ENCODE measurements around the gene ANKIB1. TPM values are rescaled to one million over a fixed set of nuclear protein-coding genes. Genes with fewer than 3 reads are reported as not detected.
A peak's percentile ranks its signal among the peaks of the same experiment; 100 is the strongest.

ANKIB1 gene
- total RNA-seq, 6 experiments from 2014 or later: 9.3 to 20.8 (median 15.0) TPM

DNA sequence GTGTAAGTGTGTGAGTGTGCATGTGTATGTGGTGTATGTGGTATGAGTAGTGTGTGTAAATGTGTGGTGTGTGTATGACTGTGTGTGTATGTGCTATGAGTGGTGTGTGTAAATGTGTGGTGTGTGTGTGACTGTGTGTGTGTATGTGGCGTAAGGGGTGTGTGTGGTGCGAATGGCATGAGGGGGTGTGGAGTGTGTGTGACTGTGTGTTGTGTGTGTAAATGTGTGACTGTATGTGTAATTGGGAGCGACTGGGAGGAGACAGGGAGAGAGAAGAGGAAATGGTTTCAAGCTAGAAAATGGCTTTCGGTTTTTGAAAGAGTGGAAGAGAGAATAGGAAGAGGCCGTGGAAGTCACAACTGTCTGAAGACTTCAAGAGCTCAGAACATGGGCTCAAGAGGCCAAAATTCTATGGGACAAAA is 177.9 kb downstream of the ANKIB1 start:
- intact Hi-C loops (cut with DNase I): no loop called here

DNA sequence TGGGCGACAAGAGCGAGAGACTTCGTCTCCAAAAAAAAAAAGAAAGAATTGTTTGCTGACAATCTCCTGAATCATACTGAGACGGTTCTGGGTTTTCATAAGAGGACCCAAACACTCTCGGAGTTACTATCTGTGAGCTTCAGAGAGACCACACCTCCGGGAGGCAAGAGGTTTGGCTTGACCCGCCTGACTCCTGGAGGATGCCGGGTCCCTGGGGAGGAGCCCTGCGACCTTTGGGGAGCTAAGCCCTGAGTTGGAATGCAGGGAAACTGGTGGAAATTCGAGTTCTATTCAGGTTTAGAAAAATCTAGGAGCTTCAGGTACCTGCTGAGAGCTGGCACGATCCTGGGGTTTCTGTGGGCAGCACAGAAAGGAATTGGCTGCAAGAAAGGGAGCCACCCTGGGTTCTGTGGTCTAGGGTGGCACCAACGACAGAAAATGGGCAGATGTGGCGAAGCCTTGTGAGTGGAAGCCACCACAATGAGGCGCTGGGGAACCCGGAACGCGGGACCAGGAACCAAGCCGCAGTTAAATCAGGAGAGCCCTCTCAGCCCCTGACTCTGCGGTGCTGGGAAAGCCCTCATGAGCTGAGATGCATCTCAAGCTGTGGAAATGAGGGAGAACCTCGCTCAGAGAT is 179.7 kb downstream of the ANKIB1 start:
- ATAC-seq (no peak), DNase-seq (no peak)
- no peaks in the 10 kb centered on the region for H3K36me3 ChIP-seq
- TF ChIP-seq, protein P1, sequence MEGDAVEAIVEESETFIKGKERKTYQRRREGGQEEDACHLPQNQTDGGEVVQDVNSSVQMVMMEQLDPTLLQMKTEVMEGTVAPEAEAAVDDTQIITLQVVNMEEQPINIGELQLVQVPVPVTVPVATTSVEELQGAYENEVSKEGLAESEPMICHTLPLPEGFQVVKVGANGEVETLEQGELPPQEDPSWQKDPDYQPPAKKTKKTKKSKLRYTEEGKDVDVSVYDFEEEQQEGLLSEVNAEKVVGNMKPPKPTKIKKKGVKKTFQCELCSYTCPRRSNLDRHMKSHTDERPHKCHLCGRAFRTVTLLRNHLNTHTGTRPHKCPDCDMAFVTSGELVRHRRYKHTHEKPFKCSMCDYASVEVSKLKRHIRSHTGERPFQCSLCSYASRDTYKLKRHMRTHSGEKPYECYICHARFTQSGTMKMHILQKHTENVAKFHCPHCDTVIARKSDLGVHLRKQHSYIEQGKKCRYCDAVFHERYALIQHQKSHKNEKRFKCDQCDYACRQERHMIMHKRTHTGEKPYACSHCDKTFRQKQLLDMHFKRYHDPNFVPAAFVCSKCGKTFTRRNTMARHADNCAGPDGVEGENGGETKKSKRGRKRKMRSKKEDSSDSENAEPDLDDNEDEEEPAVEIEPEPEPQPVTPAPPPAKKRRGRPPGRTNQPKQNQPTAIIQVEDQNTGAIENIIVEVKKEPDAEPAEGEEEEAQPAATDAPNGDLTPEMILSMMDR (IDR thresholded peaks at IDR 0.05): no peak
- no peak for TF ChIP-seq POLR2A (IDR thresholded peaks at IDR 0.05)
- no peak overlapping the region for H3K27ac ChIP-seq
- no peak overlapping the region for H3K4me3 ChIP-seq
- H3K9me3 ChIP-seq: no peaks in the 10 kb centered on the region
- no peaks in the 10 kb centered on the region for H3K27me3 ChIP-seq
- WGBS (ENCODE audit: insufficient coverage, low coverage, low lambda C conversion rate, missing lambda C conversion rate): 42% methylated on average over 17 of the region's 20 CpGs
- H3K4me1 ChIP-seq: no peaks in the 10 kb centered on the region
- intact Hi-C loops (cut with DNase I): no loop called here

More for the DNA sequence above, 177.9 kb downstream of the ANKIB1 start:
- 65% methylated on average over 5 of the region's 5 CpGs for WGBS (ENCODE audit: insufficient coverage, low coverage, low lambda C conversion rate, missing lambda C conversion rate)
- H3K36me3 ChIP-seq: no peaks in the 10 kb centered on the region
- no peaks in the 10 kb centered on the region for H3K4me1 ChIP-seq
- H3K4me3 ChIP-seq: no peak overlapping the region
- no peaks in the 10 kb centered on the region for H3K27me3 ChIP-seq
- ATAC-seq: peak in 1 of 4 donors; percentile 8
- TF ChIP-seq, protein P1 (IDR thresholded peaks at IDR 0.05): no peak
- TF ChIP-seq POLR2A (IDR thresholded peaks at IDR 0.05): no peak
- no peak for DNase-seq
- H3K27ac ChIP-seq: no peak overlapping the region
- no peaks in the 10 kb centered on the region for H3K9me3 ChIP-seq

- DNase-seq: no peak
- H3K36me3 ChIP-seq: no peaks in the 10 kb centered on the region
- H3K9me3 ChIP-seq: no peaks in the 10 kb centered on the region
- H3K27ac ChIP-seq: no peak overlapping the region
- no peaks in the 10 kb centered on the region for H3K4me1 ChIP-seq
- no peak for TF ChIP-seq POLR2A (IDR thresholded peaks at IDR 0.05)
- TF ChIP-seq, protein P1 (IDR thresholded peaks at IDR 0.05): no peak
- WGBS (ENCODE audit: insufficient coverage, low coverage, low lambda C conversion rate, missing lambda C conversion rate): 75% methylated on average over 2 of the region's 3 CpGs
- intact Hi-C loops (cut with DNase I): no loop called here
- no peaks in the 10 kb centered on the region for H3K27me3 ChIP-seq
- H3K4me3 ChIP-seq: no peak overlapping the region
- no peak for ATAC-seq
Observed at GRCh38 chr7:92427193-92427592, 181.4 kb downstream of the ANKIB1 start.

DNA sequence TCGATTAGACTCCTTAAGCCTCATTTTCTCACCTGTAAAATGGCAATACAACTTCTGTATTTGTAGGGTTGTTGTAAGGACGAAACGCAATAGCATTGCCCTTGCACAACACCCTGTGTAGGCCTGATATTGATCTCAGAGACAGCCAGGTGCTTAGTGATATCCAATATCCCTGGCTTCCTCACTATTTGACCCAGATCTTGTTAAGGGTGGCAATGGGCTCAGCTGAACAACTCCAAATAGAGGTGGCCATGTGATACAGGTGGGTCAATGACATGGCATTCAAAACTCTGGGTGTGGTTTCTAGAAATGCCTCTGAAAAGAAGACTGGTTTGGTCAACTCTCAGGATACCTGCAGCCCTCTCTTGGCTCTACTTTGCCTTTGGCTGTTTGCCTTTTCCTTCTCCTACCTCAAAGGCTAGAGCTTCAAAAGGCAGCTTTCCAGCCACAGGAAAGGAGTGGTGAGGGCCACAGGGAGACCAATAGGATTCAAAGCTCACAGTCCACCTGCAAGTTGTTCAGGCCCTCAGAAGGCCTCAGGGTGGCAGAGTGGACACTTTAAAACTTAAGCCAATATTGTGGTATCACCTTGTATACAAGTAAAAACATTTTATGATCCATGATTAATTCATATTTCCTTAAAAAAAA is 186.6 kb downstream of the ANKIB1 start:
- 29% methylated on average over 3 of the region's 3 CpGs for whole genome bisulfite sequencing (ENCODE audit: insufficient coverage, low coverage, low lambda C conversion rate, missing lambda C conversion rate)
- intact Hi-C loops (cut with DNase I): no loop called here
- Histone ChIP-seq H3K4me1 (peaks cover 0 to 3% (median 0%) of the 10 kb centered on the region in 4 donors), H3K27me3 (no peaks in the 10 kb centered on the region), H3K9me3 (no peaks in the 10 kb centered on the region), H3K36me3 (no peaks in the 10 kb centered on the region), H3K27ac (no peak overlapping the region), H3K4me3 (no peak overlapping the region)
- ATAC-seq: peak; percentile 82 to 98 (median 94)
- DNase-seq: peak in 1 of 3 donors; percentile 62
- TF ChIP-seq, protein P1 (IDR thresholded peaks at IDR 0.05): no peak
- TF ChIP-seq POLR2A (IDR thresholded peaks at IDR 0.05): no peak
